Ishikawa (cell line): ENCODE data around the gene TEDDM1.

ENCODE experiments used
- CEBPB ChIP-seq: IDR thresholded peaks from 2 replicates; pipeline ENCODE4 v1.6.1; 2012
- CREB1 ChIP-seq: IDR thresholded peaks from 2 replicates; pipeline ENCODE4 v1.6.1; 2012; ENCODE audit warnings: low read depth
- EGR1 ChIP-seq: IDR thresholded peaks from 2 replicates; pipeline ENCODE4 v1.6.1; 2012
- EP300 ChIP-seq: IDR thresholded peaks from 2 replicates; pipeline ENCODE4 v1.6.1; 2012; ENCODE audit warnings: borderline replicate concordance
- FOXM1 ChIP-seq: IDR thresholded peaks from 2 replicates; pipeline ENCODE4 v1.6.1; 2012; ENCODE audit warnings: low read depth, borderline replicate concordance
- MAX ChIP-seq: IDR thresholded peaks from 2 replicates; pipeline ENCODE4 v1.6.1; 2012
- NFIC ChIP-seq: IDR thresholded peaks from 2 replicates; pipeline ENCODE4 v1.6.1; 2012
- RAD21 ChIP-seq: IDR thresholded peaks from 2 replicates; pipeline ENCODE4 v1.6.1; 2012; ENCODE audit warnings: low read depth
- REST ChIP-seq: IDR thresholded peaks from 2 replicates; pipeline ENCODE4 v1.6.1; 2012; ENCODE audit warnings: low read depth, mild to moderate bottlenecking
- TAF1 ChIP-seq: IDR thresholded peaks from 2 replicates; pipeline ENCODE4 v1.6.1; 2012; ENCODE audit warnings: low read depth, mild to moderate bottlenecking
- TCF12 ChIP-seq: IDR thresholded peaks from 2 replicates; pipeline ENCODE4 v1.6.1; 2012; ENCODE audit warnings: low read depth
- TEAD4 ChIP-seq: IDR thresholded peaks from 2 replicates; pipeline ENCODE4 v1.6.1; 2012
- YY1 ChIP-seq: IDR thresholded peaks from 2 replicates; pipeline ENCODE4 v1.6.1; 2012; ENCODE audit warnings: low read depth
- ZBTB7A ChIP-seq: IDR thresholded peaks from 2 replicates; pipeline ENCODE4 v1.6.1; 2012; ENCODE audit warnings: low read depth
- TF ChIP-seq, protein P1 (sequence below): IDR thresholded peaks from 2 replicates; pipeline ENCODE4 v1.6.1; 2012

The TEDDM1 gene

GRCh38 chr1:182408435-182409075 is 8.1 kb upstream of the TEDDM1 start:
- TF ChIP-seq FOXM1 (no peak), MAX (no peak), TAF1 (no peak), NFIC (no peak), RAD21 (no peak), YY1 (no peak), CEBPB (no peak), REST (no peak), ZBTB7A (no peak), TCF12 (no peak), EP300 (no peak), CREB1 (no peak), TEAD4 (no peak), EGR1 (no peak)
- TF ChIP-seq, protein P1, sequence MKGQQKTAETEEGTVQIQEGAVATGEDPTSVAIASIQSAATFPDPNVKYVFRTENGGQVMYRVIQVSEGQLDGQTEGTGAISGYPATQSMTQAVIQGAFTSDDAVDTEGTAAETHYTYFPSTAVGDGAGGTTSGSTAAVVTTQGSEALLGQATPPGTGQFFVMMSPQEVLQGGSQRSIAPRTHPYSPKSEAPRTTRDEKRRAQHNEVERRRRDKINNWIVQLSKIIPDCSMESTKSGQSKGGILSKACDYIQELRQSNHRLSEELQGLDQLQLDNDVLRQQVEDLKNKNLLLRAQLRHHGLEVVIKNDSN, result no peak

DNA sequence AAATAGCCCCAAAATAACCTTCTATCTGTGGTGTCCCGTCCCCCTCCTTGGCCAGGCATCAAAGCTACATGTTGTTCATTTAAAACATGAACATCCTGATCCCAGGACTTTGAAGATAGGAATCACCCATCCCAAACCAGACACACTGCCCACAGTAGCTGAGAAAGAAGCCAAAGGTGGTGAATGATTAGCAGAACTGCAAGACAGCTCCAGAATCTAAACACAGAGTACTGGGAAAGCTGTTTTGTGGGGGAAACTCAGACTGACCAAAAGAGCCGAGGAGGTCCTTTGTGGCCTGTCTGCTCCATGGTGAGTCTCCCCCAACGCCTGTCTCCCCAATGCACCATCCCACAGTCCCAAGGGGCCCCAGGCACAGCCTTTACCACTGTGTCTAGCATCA is 7.3 kb upstream of the TEDDM1 start:
- no peak for TF ChIP-seq TEAD4
- TF ChIP-seq REST, result no peak
- TF ChIP-seq EGR1, result no peak
- TF ChIP-seq MAX, result no peak
- no peak for TF ChIP-seq CREB1
- TF ChIP-seq RAD21, result no peak

- TF ChIP-seq CEBPB, result no peak
- TF ChIP-seq MAX, result no peak
- no peak for TF ChIP-seq EP300
- TF ChIP-seq TAF1, result no peak
- no peak for TF ChIP-seq RAD21
- no peak for TF ChIP-seq FOXM1
- no peak for TF ChIP-seq REST
- TF ChIP-seq YY1, result no peak
Measured at GRCh38 chr1:182406012-182406411, 5.5 kb upstream of the TEDDM1 start.

- no peak for TF ChIP-seq CREB1
- no peak for TF ChIP-seq ZBTB7A
Measured at GRCh38 chr1:182405578-182405977, 5.1 kb upstream of the TEDDM1 start.

DNA sequence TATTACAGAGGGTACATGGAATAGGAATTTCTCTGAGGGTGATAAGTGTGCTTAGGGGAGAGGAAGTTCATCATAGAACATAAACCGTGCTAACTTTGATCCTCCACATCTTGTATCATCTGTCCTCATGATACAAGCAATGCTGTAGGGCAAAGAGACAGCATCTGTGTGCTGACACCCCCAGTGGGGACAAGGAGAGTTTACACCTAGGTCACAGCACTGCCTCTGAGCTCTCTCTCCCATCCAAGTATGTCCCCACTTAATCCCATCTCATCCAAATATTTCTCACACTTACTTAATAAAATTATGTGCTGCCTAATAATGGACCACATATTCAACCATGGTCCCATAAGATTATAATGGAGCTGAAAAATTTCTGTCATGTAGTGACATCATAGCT is 4.3 kb upstream of the TEDDM1 start:
- TF ChIP-seq, protein P1, result no peak
- TF ChIP-seq CREB1 (no peak), EGR1 (no peak), YY1 (no peak), ZBTB7A (no peak), TEAD4 (no peak), FOXM1 (no peak)
